Measurements from ENCODE around the gene CTNNA2. TPM values are rescaled to one million over a fixed set of nuclear protein-coding genes. Genes with fewer than 3 reads are reported as not detected.

CTNNA2 gene

DNA sequence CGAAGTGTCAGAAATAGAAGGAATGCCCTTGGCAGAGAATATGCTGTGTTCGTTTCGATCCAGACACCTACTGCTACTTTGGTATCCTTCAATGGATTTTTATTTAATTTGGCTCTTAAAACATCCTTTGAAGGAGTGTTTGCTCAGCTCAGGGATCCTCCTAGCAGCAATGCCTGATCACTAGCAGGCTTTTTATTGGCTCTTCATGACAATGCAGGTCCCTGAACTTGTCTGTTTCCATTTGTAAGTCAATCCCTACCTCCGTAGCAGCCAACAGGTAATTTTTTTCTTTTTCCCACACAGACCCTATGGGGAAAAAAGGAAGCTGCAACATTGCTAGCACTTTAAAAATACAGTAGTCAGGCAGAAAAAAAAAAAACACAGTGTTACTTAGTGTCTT lies 1157.9 kb downstream of the CTNNA2 start:
- H3K23ac ChIP-seq (ENCODE audit: low read depth, low read length, poor library complexity) = no peak overlapping the region
- no peak overlapping the region for H3K4me3 ChIP-seq (ENCODE audit: low read length in 2 of 2)
- H2AK5ac ChIP-seq (ENCODE audit: low read depth, low read length) = no peak overlapping the region
- no peak overlapping the region for H2BK12ac ChIP-seq (ENCODE audit: low read length)
- no peak overlapping the region for H4K8ac ChIP-seq (ENCODE audit: low read depth, low read length)
- no peak overlapping the region for H4K91ac ChIP-seq (ENCODE audit: low read depth, low read length, poor library complexity)
- H3K4me1 ChIP-seq (ENCODE audit: control insufficient read depth in 2 of 2, insufficient read depth in 1 of 2, low read depth in 1 of 2, low read length in 2 of 2) = no peaks in the 10 kb centered on the region
- no peaks in the 10 kb centered on the region for H3K79me1 ChIP-seq (ENCODE audit: low read depth, low read length)
- H3K18ac ChIP-seq (ENCODE audit: low read length) = no peak overlapping the region
- H3K14ac ChIP-seq (ENCODE audit: low read length) = no peak overlapping the region
- H3K4ac ChIP-seq (ENCODE audit: low read length) = no peak overlapping the region
- no peak overlapping the region for H3K27ac ChIP-seq (replicated peaks; ENCODE audit: low read length)
- no peaks in the 10 kb centered on the region for H3K9me3 ChIP-seq (replicated peaks in 1 of 2; ENCODE audit: control insufficient read depth in 2 of 2, insufficient read depth in 1 of 2, low read depth in 1 of 2, low read length in 2 of 2)
- no peak for DNase-seq (ENCODE audit: low spot score)
- H2BK15ac ChIP-seq (ENCODE audit: low read length) = no peak overlapping the region
- WGBS, 2 donors (ENCODE audit: extremely low coverage in 2 of 2, insufficient read length in 2 of 2, insufficient replicate concordance in 1 of 2) = no CpG with 5 or more reads among the region's 4 CpGs
- H3K4me2 ChIP-seq (ENCODE audit: insufficient read depth, low read length, poor library complexity, severe bottlenecking) = no peak overlapping the region
- no peaks in the 10 kb centered on the region for H3K27me3 ChIP-seq (ENCODE audit: control insufficient read depth in 3 of 3, insufficient read depth in 3 of 3, low read depth in 1 of 3, low read length in 3 of 3)
- no peaks in the 10 kb centered on the region for H3K36me3 ChIP-seq (replicated peaks in 1 of 2; ENCODE audit: control insufficient read depth in 2 of 2, insufficient read depth in 2 of 2, low read length in 2 of 2)
- no peak overlapping the region for H3K9ac ChIP-seq (ENCODE audit: low read depth, low read length, poor library complexity)
- H2BK5ac ChIP-seq (ENCODE audit: low read length) = no peak overlapping the region
- no peak overlapping the region for H2BK120ac ChIP-seq (ENCODE audit: low read depth, low read length)
- no peak overlapping the region for H2AFZ ChIP-seq (ENCODE audit: low read length)

DNA sequence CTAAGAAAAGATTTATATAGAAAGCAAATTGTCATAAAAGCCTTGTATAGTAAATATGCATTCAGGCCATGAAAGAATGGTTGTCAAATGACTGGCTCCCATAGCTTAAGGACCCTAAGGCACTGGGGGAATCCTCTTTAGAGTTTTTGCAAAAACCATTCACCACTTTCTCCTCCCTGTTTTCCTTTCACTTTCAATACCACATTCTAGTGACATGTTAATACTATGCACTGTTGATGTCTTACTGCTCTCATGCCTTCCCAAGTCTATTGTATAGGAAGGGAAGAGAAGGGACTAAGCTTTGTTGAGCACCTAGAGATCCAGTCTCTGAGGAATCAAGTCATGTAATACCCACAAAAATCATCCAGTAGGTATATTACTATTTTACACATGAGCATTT lies 1174.7 kb downstream of the CTNNA2 start:
- Histone ChIP-seq H3K18ac (ENCODE audit: low read length) (no peak overlapping the region), H3K79me1 (ENCODE audit: low read depth, low read length) (no peaks in the 10 kb centered on the region), H2BK120ac (ENCODE audit: low read depth, low read length) (no peak overlapping the region), H3K27ac (replicated peaks; ENCODE audit: low read length) (no peak overlapping the region), H2BK15ac (ENCODE audit: low read length) (no peak overlapping the region), H3K36me3 (replicated peaks in 1 of 2; ENCODE audit: control insufficient read depth in 2 of 2, insufficient read depth in 2 of 2, low read length in 2 of 2) (no peaks in the 10 kb centered on the region), H4K91ac (ENCODE audit: low read depth, low read length, poor library complexity) (no peak overlapping the region), H2AFZ (ENCODE audit: low read length) (no peak overlapping the region), H3K4me2 (ENCODE audit: insufficient read depth, low read length, poor library complexity, severe bottlenecking) (no peak overlapping the region), H2BK5ac (ENCODE audit: low read length) (no peak overlapping the region), H3K23ac (ENCODE audit: low read depth, low read length, poor library complexity) (no peak overlapping the region), H4K8ac (ENCODE audit: low read depth, low read length) (no peak overlapping the region), H3K9me3 (replicated peaks in 1 of 2; ENCODE audit: control insufficient read depth in 2 of 2, insufficient read depth in 1 of 2, low read depth in 1 of 2, low read length in 2 of 2) (no peaks in the 10 kb centered on the region), H3K4ac (ENCODE audit: low read length) (no peak overlapping the region), H3K14ac (ENCODE audit: low read length) (no peak overlapping the region), H3K4me3 (ENCODE audit: low read length in 2 of 2) (no peak overlapping the region), H2BK12ac (ENCODE audit: low read length) (no peak overlapping the region), H2AK5ac (ENCODE audit: low read depth, low read length) (no peak overlapping the region), H3K9ac (ENCODE audit: low read depth, low read length, poor library complexity) (no peak overlapping the region), H3K27me3 (ENCODE audit: control insufficient read depth in 3 of 3, insufficient read depth in 3 of 3, low read depth in 1 of 3, low read length in 3 of 3) (no peaks in the 10 kb centered on the region), H3K4me1 (ENCODE audit: control insufficient read depth in 2 of 2, insufficient read depth in 1 of 2, low read depth in 1 of 2, low read length in 2 of 2) (no peaks in the 10 kb centered on the region)
- DNase-seq (ENCODE audit: low spot score) = no peak

DNA sequence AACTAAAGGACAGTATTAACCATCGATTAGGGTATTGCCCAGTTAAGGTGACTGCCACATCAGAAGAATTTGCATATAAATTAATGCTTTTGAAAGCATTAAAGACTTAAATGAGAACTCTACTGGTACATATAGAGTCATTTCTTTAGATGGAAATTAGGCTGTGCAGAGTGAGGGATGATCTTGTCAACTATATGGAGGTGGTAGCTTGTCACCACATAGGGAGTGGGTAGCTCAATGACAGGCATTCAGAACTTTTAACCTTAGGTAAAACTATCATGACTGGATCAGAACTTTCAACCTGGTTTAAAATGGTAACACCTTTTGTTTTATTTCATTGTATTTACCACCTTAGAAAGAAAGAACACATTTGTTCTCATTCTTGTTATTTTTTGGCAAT lies 1176.3 kb downstream of the CTNNA2 start:
- WGBS, 2 donors (ENCODE audit: extremely low coverage in 2 of 2, insufficient read length in 2 of 2, insufficient replicate concordance in 1 of 2) = no CpG with 5 or more reads among the region's 1 CpG

More for the DNA sequence above, 1176.3 kb downstream of the CTNNA2 start:
- no peak overlapping the region for H3K14ac ChIP-seq (ENCODE audit: low read length)
- no peaks in the 10 kb centered on the region for H3K36me3 ChIP-seq (replicated peaks in 1 of 2; ENCODE audit: control insufficient read depth in 2 of 2, insufficient read depth in 2 of 2, low read length in 2 of 2)
- H3K9me3 ChIP-seq (replicated peaks in 1 of 2; ENCODE audit: control insufficient read depth in 2 of 2, insufficient read depth in 1 of 2, low read depth in 1 of 2, low read length in 2 of 2) = no peaks in the 10 kb centered on the region
- H3K4me2 ChIP-seq (ENCODE audit: insufficient read depth, low read length, poor library complexity, severe bottlenecking) = no peak overlapping the region
- H3K4ac ChIP-seq (ENCODE audit: low read length) = no peak overlapping the region
- H3K9ac ChIP-seq (ENCODE audit: low read depth, low read length, poor library complexity) = no peak overlapping the region
- no peak overlapping the region for H4K8ac ChIP-seq (ENCODE audit: low read depth, low read length)
- no peaks in the 10 kb centered on the region for H3K27me3 ChIP-seq (ENCODE audit: control insufficient read depth in 3 of 3, insufficient read depth in 3 of 3, low read depth in 1 of 3, low read length in 3 of 3)
- no peak for DNase-seq (ENCODE audit: low spot score)
- no peak overlapping the region for H2AK5ac ChIP-seq (ENCODE audit: low read depth, low read length)
- no peak overlapping the region for H2BK120ac ChIP-seq (ENCODE audit: low read depth, low read length)
- no peak overlapping the region for H4K91ac ChIP-seq (ENCODE audit: low read depth, low read length, poor library complexity)
- H2BK5ac ChIP-seq (ENCODE audit: low read length) = no peak overlapping the region
- no peak overlapping the region for H3K27ac ChIP-seq (replicated peaks; ENCODE audit: low read length)
- no peak overlapping the region for H2BK15ac ChIP-seq (ENCODE audit: low read length)
- H3K4me1 ChIP-seq (ENCODE audit: control insufficient read depth in 2 of 2, insufficient read depth in 1 of 2, low read depth in 1 of 2, low read length in 2 of 2) = no peaks in the 10 kb centered on the region
- H3K4me3 ChIP-seq (ENCODE audit: low read length in 2 of 2) = no peak overlapping the region
- H3K23ac ChIP-seq (ENCODE audit: low read depth, low read length, poor library complexity) = no peak overlapping the region
- no peak overlapping the region for H2AFZ ChIP-seq (ENCODE audit: low read length)
- H3K79me1 ChIP-seq (ENCODE audit: low read depth, low read length) = no peaks in the 10 kb centered on the region
- H3K18ac ChIP-seq (ENCODE audit: low read length) = no peak overlapping the region
- H2BK12ac ChIP-seq (ENCODE audit: low read length) = no peak overlapping the region

Small RNA genes within 50 kb of the gene (small RNA-seq; reads per million reads assigned to genes)
- not detected for gene MIR4264 (ENCODE audit: insufficient read depth)
- gene MIR8080 (ENCODE audit: insufficient read depth) = not detected
- gene RNU6-561P (ENCODE audit: insufficient read depth) = not detected
